B cell (primary cell): Measurements from ENCODE around the gene RBP3. TPM values are rescaled to one million over a fixed set of nuclear protein-coding genes. Genes with fewer than 3 reads are reported as not detected.

Experiments used
- ATAC-seq: fragments of 200-7000 bp; cut with Tn5 transposase; one replicate; pipeline ENCODE4 v1.10.0; 2021; ENCODE audit warnings: low read depth, mild to moderate bottlenecking, moderate number of reproducible peaks, moderate library complexity
- CTCF ChIA-PET: fragments of 350-600 bp; sonication (Branson Sonifier 250); formaldehyde crosslinking; loops from one replicate; lab custom pipeline; 2021; ENCODE audit warnings: antibody characterized with exemption, inconsistent platforms; lab: Charles Lee
- POLR2A ChIA-PET: fragments of 350-600 bp; sonication (Branson Sonifier 250); formaldehyde crosslinking; loops from one replicate; lab custom pipeline; 2021; ENCODE audit warnings: antibody characterized with exemption; lab: Charles Lee
- DNase-seq: peaks from one replicate; pipeline ENCODE4 v3.0.0; 2013
- H2AFZ ChIP-seq: 2 replicates; pipeline ENCODE4 v1.6.1; 2012; ENCODE audit warnings: mild to moderate bottlenecking, low read depth, low read length; ENCODE audit not compliant: insufficient read depth, poor library complexity, severe bottlenecking
- H3K27ac ChIP-seq, 2 donors: 1 replicate in 1 of 2; 2 replicates in 1 of 2; pipeline ENCODE4 v1.5.1; 2012 to 2013; ENCODE audit warnings: low read length in 2 of 2, mild to moderate bottlenecking in 2 of 2, moderate library complexity in 1 of 2
- H3K27me3 ChIP-seq, 4 experiments: fragments of 200-600 bp in 1 of 4; sonication (generic) in 1 of 4; replicated peaks in 1 of 4; 1 replicate in 2 of 4; 2 replicates in 2 of 4; pipeline versions ENCODE4 v1.6.1 to v1.7.0; 2013 to 2016; ENCODE audit warnings: low read length in 3 of 4, mild to moderate bottlenecking in 2 of 4, mixed read lengths in 1 of 4, moderate library complexity in 1 of 4; ENCODE audit not compliant: insufficient read depth in 4 of 4, control insufficient read depth in 3 of 4; ENCODE audit errors: control extremely low read depth in 1 of 4
- H3K36me3 ChIP-seq, 2 experiments: replicated peaks in 1 of 2; 1 replicate in 1 of 2; 2 replicates in 1 of 2; pipeline versions ENCODE4 v1.6.1 to v1.7.1; 2013; ENCODE audit warnings: low read length in 1 of 2; ENCODE audit not compliant: insufficient read depth in 2 of 2, control insufficient read depth in 1 of 2; ENCODE audit errors: control extremely low read depth in 1 of 2, extremely low read depth in 1 of 2
- H3K4me1 ChIP-seq, 2 donors: fragments of 200-600 bp in 1 of 2; sonication (generic) in 1 of 2; 1 replicate in 1 of 2; 2 replicates in 1 of 2; pipeline versions ENCODE4 v1.5.1 to v1.6.1; 2013 to 2017; ENCODE audit warnings: low read length in 2 of 2; ENCODE audit not compliant: control insufficient read depth in 2 of 2, insufficient read depth in 2 of 2
- H3K4me2 ChIP-seq: replicated peaks from 2 replicates; pipeline ENCODE3; 2012; ENCODE audit warnings: mild to moderate bottlenecking, low read depth, low read length; ENCODE audit not compliant: poor library complexity, severe bottlenecking
- H3K4me3 ChIP-seq, 5 experiments: fragments of 200-600 bp in 1 of 5; sonication (generic) in 1 of 5; 1 replicate in 3 of 5; 2 replicates in 2 of 5; pipeline versions ENCODE4 v1.5.1 to v1.7.0; 2011 to 2016; ENCODE audit warnings: low read length in 4 of 5, mild to moderate bottlenecking in 4 of 5, low read depth in 2 of 5, control low read depth in 1 of 5, moderate library complexity in 1 of 5; ENCODE audit not compliant: insufficient read depth in 1 of 5; ENCODE audit errors: control extremely low read depth in 1 of 5, extremely low read depth in 1 of 5
- H3K79me2 ChIP-seq: fragments of 200-600 bp; sonication (generic); one replicate; pipeline ENCODE4 v1.6.0; 2016; ENCODE audit warnings: low read length; ENCODE audit not compliant: control insufficient read depth, insufficient read depth
- H3K9ac ChIP-seq: fragments of 200-600 bp; sonication (generic); 2 replicates; pipeline ENCODE4 v1.6.1; 2017; ENCODE audit warnings: mild to moderate bottlenecking, low read length, moderate library complexity
- H3K9me3 ChIP-seq, 3 donors: one replicate each; pipeline versions ENCODE4 v1.6.1 to v1.7.1; 2013; ENCODE audit warnings: low read length in 2 of 3; ENCODE audit not compliant: control insufficient read depth in 2 of 3, insufficient read depth in 1 of 3; ENCODE audit errors: control extremely low read depth in 1 of 3
- H4K20me1 ChIP-seq: 2 replicates; pipeline ENCODE4 v1.6.0; 2012; ENCODE audit warnings: mild to moderate bottlenecking, low read length; ENCODE audit not compliant: insufficient read depth, control insufficient read depth, poor library complexity, severe bottlenecking
- H3K27ac Mint-ChIP-seq: one replicate; pipeline ENCODE4 v1.8.0; 2021; ENCODE audit warnings: mixed read lengths
- H3K27me3 Mint-ChIP-seq: one replicate; pipeline ENCODE4 v1.8.0; 2021; ENCODE audit warnings: mixed read lengths
- H3K4me1 Mint-ChIP-seq: one replicate; pipeline ENCODE4 v1.8.0; 2021; ENCODE audit warnings: mixed read lengths
- H3K4me3 Mint-ChIP-seq: one replicate; pipeline ENCODE4 v1.8.0; 2021; ENCODE audit warnings: mixed read lengths
- H3K9me3 Mint-ChIP-seq: one replicate; pipeline ENCODE4 v1.8.0; 2022; ENCODE audit warnings: mixed read lengths; ENCODE audit not compliant: insufficient read depth
- CTCF ChIP-seq: fragments of 200-600 bp; IDR thresholded peaks from one replicate; pipeline ENCODE4 v1.8.0; 2022; ENCODE audit warnings: antibody characterized with exemption, mild to moderate bottlenecking
- EZH2 ChIP-seq: IDR thresholded peaks from 2 replicates; pipeline ENCODE4 v1.6.1; 2012; ENCODE audit warnings: borderline replicate concordance, low read depth, mild to moderate bottlenecking, moderate library complexity, low read length; ENCODE audit not compliant: insufficient read depth, poor library complexity, severe bottlenecking
- WGBS: methylation state at CpG from one replicate; pipeline ENCODE4 v1.1.5; 2013; ENCODE audit warnings: missing lambda C conversion rate; ENCODE audit not compliant: insufficient coverage; 5-methylcytosine and 5-hydroxymethylcytosine counted together
- intact Hi-C: fragments of 100-400 bp; cut with micrococcal nuclease; formaldehyde crosslinking; loops from one replicate; pipeline ENCODE4 v1.10.0; 2022
- polyA plus RNA-seq: library from polyadenylated mRNA; depleted of rRNA; stranded (reverse); fragments of >200 nt; gene quantifications from 2 replicates; pipeline ENCODE4 v1.2.3, GENCODE V29; 2012
- total RNA-seq, 2 donors: library from RNA; stranded (reverse); fragments of 120-200 nt in 1 of 2; gene quantifications; 1 replicate in 1 of 2; 2 replicates in 1 of 2; pipeline versions ENCODE4 v1.2.3 to v1.2.4, GENCODE V29; 2013 to 2022

Gene RBP3
- total and polyA plus RNA-seq, 2 donors (not counting 1 experiment from before 2014, with no cell fraction given): not detected

- Mint-ChIP-seq H3K4me1 (peaks cover 6% of the 10 kb centered on the region), H3K9me3 (no peaks in the 10 kb centered on the region), H3K27me3 (peaks cover 70% of the 10 kb centered on the region), H3K27ac (no peak overlapping the region), H3K4me3 (no peak overlapping the region)
- ChIA-PET CTCF (no interaction called here), POLR2A (no interaction called here)
- no peaks in the 10 kb centered on the region for H3K79me2 ChIP-seq
- peaks cover 2 to 3% of the 10 kb centered on the region in 2 donors for H3K4me1 ChIP-seq
- ATAC-seq: no peak
- no peaks in the 10 kb centered on the region for H4K20me1 ChIP-seq
- no peak overlapping the region for H3K4me3 ChIP-seq
- H3K4me2 ChIP-seq: no peak overlapping the region
- TF ChIP-seq EZH2 (no peak), CTCF (no peak)
- WGBS: 86% methylated on average over 11 of the region's 15 CpGs
- H3K9me3 ChIP-seq: no peaks in the 10 kb centered on the region
- H2AFZ ChIP-seq: no peak overlapping the region
- no peaks in the 10 kb centered on the region for H3K36me3 ChIP-seq
- no peak overlapping the region for H3K27ac ChIP-seq
- DNase-seq: no peak
- intact Hi-C loops: no loop called here
- H3K9ac ChIP-seq: no peak overlapping the region
- peaks cover 0 to 21% (median 5%) of the 10 kb centered on the region in 4 experiments for H3K27me3 ChIP-seq
Observed at GRCh38 chr10:47378606-47379444, 30.7 kb downstream of the RBP3 start.

- no peaks in the 10 kb centered on the region for H3K9me3 ChIP-seq
- H3K27me3 ChIP-seq: peaks cover 0 to 23% (median 5%) of the 10 kb centered on the region in 4 experiments
- no peak overlapping the region for H3K9ac ChIP-seq
- no peaks in the 10 kb centered on the region for H3K9me3 Mint-ChIP-seq
- H4K20me1 ChIP-seq: no peaks in the 10 kb centered on the region
- ChIA-PET CTCF (no interaction called here), POLR2A (no interaction called here)
- peaks cover 6% of the 10 kb centered on the region in 2 donors for H3K4me1 ChIP-seq
- ATAC-seq: no peak
- no peak overlapping the region for H3K4me3 Mint-ChIP-seq
- H3K27ac Mint-ChIP-seq: no peak overlapping the region
- no peak for DNase-seq
- peaks cover 72% of the 10 kb centered on the region for H3K27me3 Mint-ChIP-seq
- WGBS: 69% methylated on average over 7 of the region's 7 CpGs
- H2AFZ ChIP-seq: no peak overlapping the region
- no peak overlapping the region for H3K4me3 ChIP-seq
- intact Hi-C loops: no loop called here
- H3K27ac ChIP-seq: no peak overlapping the region
- no peak for TF ChIP-seq EZH2
- no peak for TF ChIP-seq CTCF
- H3K79me2 ChIP-seq: no peaks in the 10 kb centered on the region
- H3K4me1 Mint-ChIP-seq: peaks cover 8% of the 10 kb centered on the region
- no peak overlapping the region for H3K4me2 ChIP-seq
- no peaks in the 10 kb centered on the region for H3K36me3 ChIP-seq
Observed at GRCh38 chr10:47379445-47379785, 31.3 kb downstream of the RBP3 start.
